Measurements from ENCODE around the gene FAM50A.

Gene FAM50A

GRCh38 chrX:154467556-154467955 is 23.6 kb downstream of the FAM50A start:
- in situ Hi-C loops (cut with MboI; ENCODE audit: low sequenced_read_pairs, unreplicated experiment) = no loop called here
- no peak for DNase-seq (ENCODE audit: low spot score)
- no peak for TF ChIP-seq CTCF (IDR thresholded peaks at IDR 0.05; ENCODE audit: borderline replicate concordance, control extremely low read depth, extremely low read depth, insufficient read depth, missing control alignments)

GRCh38 chrX:154468217-154468616 is 24.3 kb downstream of the FAM50A start:
- no peak for TF ChIP-seq CTCF (IDR thresholded peaks at IDR 0.05; ENCODE audit: borderline replicate concordance, control extremely low read depth, extremely low read depth, insufficient read depth, missing control alignments)
- no peak for DNase-seq (ENCODE audit: low spot score)
- in situ Hi-C loops (cut with MboI; ENCODE audit: low sequenced_read_pairs, unreplicated experiment) = no loop called here

- no peak for DNase-seq (ENCODE audit: low spot score)
These were observed 25.2 kb downstream of the FAM50A start for GRCh38 chrX:154469114-154469513.

GRCh38 chrX:154469880-154470279 is 25.9 kb downstream of the FAM50A start:
- in situ Hi-C loops (cut with MboI; ENCODE audit: low sequenced_read_pairs, unreplicated experiment) = no loop called here
- no peak for TF ChIP-seq CTCF (IDR thresholded peaks at IDR 0.05; ENCODE audit: borderline replicate concordance, control extremely low read depth, extremely low read depth, insufficient read depth, missing control alignments)
- no peak for DNase-seq (ENCODE audit: low spot score)

More at GRCh38 chrX:154469114-154469513, 25.2 kb downstream of the FAM50A start:
- TF ChIP-seq CTCF (IDR thresholded peaks at IDR 0.05; ENCODE audit: borderline replicate concordance, control extremely low read depth, extremely low read depth, insufficient read depth, missing control alignments) = no peak
- in situ Hi-C loops (cut with MboI; ENCODE audit: low sequenced_read_pairs, unreplicated experiment) = no loop called here

- no peak for TF ChIP-seq CTCF (IDR thresholded peaks at IDR 0.05; ENCODE audit: borderline replicate concordance, control extremely low read depth, extremely low read depth, insufficient read depth, missing control alignments)
- no peak for DNase-seq (ENCODE audit: low spot score)
- in situ Hi-C loops (cut with MboI; ENCODE audit: low sequenced_read_pairs, unreplicated experiment) = no loop called here
These were observed 26.5 kb downstream of the FAM50A start for GRCh38 chrX:154470434-154470833.

GRCh38 chrX:154470914-154471568 is 27.1 kb downstream of the FAM50A start:
- in situ Hi-C loops (cut with MboI; ENCODE audit: low sequenced_read_pairs, unreplicated experiment) = no loop called here
- no peak for TF ChIP-seq CTCF (IDR thresholded peaks at IDR 0.05; ENCODE audit: borderline replicate concordance, control extremely low read depth, extremely low read depth, insufficient read depth, missing control alignments)
- no peak for DNase-seq (ENCODE audit: low spot score)

All from GM13976 (cell line).